ENCODE data around the gene SPEG.

DNA sequence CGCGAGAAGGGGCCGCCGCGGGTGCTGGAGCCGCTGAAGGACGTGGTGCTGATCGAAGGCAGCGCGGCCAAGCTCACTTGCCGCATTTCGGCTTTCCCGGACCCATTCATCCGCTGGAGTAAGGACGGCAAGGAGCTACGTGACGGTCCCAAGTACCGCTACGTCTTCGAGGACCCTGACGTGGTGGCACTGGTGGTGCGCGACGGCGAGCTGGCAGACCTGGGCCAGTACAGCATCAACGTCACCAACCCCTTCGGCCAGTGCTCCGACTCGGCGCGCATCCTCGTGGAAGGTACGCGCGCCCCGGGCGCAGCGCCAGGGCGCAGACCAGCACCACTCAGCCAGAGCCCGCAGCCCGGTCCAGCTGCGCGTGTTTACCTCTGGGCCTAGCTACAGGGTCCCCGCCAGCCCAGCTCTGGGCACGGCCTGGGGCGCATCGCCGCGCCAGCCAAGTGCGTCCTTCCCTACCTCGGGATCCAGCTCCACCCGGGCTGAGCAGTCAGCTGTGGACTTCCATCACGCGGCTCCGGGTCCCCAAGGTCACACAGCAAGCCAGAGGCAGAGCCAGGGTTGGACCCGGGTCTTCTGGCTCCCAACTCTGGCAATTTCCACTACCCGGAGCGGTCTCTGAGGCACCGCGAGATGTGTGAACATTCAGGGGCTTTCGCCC lies 62.3 kb downstream of the SPEG start:
- TF ChIP-seq, protein P1, sequence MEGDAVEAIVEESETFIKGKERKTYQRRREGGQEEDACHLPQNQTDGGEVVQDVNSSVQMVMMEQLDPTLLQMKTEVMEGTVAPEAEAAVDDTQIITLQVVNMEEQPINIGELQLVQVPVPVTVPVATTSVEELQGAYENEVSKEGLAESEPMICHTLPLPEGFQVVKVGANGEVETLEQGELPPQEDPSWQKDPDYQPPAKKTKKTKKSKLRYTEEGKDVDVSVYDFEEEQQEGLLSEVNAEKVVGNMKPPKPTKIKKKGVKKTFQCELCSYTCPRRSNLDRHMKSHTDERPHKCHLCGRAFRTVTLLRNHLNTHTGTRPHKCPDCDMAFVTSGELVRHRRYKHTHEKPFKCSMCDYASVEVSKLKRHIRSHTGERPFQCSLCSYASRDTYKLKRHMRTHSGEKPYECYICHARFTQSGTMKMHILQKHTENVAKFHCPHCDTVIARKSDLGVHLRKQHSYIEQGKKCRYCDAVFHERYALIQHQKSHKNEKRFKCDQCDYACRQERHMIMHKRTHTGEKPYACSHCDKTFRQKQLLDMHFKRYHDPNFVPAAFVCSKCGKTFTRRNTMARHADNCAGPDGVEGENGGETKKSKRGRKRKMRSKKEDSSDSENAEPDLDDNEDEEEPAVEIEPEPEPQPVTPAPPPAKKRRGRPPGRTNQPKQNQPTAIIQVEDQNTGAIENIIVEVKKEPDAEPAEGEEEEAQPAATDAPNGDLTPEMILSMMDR (IDR thresholded peaks at IDR 0.05): no peak
- TF ChIP-seq, protein P2, sequence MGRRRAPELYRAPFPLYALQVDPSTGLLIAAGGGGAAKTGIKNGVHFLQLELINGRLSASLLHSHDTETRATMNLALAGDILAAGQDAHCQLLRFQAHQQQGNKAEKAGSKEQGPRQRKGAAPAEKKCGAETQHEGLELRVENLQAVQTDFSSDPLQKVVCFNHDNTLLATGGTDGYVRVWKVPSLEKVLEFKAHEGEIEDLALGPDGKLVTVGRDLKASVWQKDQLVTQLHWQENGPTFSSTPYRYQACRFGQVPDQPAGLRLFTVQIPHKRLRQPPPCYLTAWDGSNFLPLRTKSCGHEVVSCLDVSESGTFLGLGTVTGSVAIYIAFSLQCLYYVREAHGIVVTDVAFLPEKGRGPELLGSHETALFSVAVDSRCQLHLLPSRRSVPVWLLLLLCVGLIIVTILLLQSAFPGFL (CRISPR knock-in tag; IDR thresholded peaks at IDR 0.05; ENCODE audit: borderline replicate concordance): no peak
- TF ChIP-seq, protein P3, sequence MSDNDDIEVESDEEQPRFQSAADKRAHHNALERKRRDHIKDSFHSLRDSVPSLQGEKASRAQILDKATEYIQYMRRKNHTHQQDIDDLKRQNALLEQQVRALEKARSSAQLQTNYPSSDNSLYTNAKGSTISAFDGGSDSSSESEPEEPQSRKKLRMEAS (CRISPR knock-in tag; IDR thresholded peaks at IDR 0.05): no peak
- TF ChIP-seq, protein P4, sequence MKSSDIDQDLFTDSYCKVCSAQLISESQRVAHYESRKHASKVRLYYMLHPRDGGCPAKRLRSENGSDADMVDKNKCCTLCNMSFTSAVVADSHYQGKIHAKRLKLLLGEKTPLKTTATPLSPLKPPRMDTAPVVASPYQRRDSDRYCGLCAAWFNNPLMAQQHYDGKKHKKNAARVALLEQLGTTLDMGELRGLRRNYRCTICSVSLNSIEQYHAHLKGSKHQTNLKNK (CRISPR knock-in tag; IDR thresholded peaks at IDR 0.05): no peak
